Stimulated activated CD8-positive, alpha-beta memory T cell treated with anti-CD3 and anti-CD28 coated beads, Interleukin-2, amount 100 ng/mL, for 1 hour (primary cell): ENCODE measurements around the gene RFK.
"Not testable (repeated sequence)": the region's sequence is repeated elsewhere in the genome, so short reads cannot be mapped to it uniquely, and the experiment has no call there.

Experiments used
- DNase-seq, 2 donors: peaks; one replicate each; pipeline ENCODE4 v3.0.0-alpha.2; 2020; ENCODE audit warnings: low read depth in 2 of 2

The RFK gene

GRCh38 chr9:76370396-76371023 is 23.7 kb downstream of the RFK start:
- DNase-seq = no peak

GRCh38 chr9:76369583-76369982 is 24.6 kb downstream of the RFK start:
- DNase-seq = no peak

- DNase-seq = no peak
Observed at GRCh38 chr9:76366275-76366674, 28.0 kb downstream of the RFK start.

- DNase-seq = no peak
Observed at GRCh38 chr9:76365028-76365427, 29.2 kb downstream of the RFK start.

- DNase-seq = no peak
Observed at GRCh38 chr9:76363032-76363395, 31.2 kb downstream of the RFK start.

- not testable (repeated sequence) for DNase-seq
Observed at GRCh38 chr9:76362332-76363031, 31.7 kb downstream of the RFK start.

GRCh38 chr9:76359766-76360165 is 34.5 kb downstream of the RFK start:
- DNase-seq = no peak

GRCh38 chr9:76359365-76359764 is 34.9 kb downstream of the RFK start:
- DNase-seq = no peak

- DNase-seq = no peak
Observed at GRCh38 chr9:76358628-76359280, 35.5 kb downstream of the RFK start.

GRCh38 chr9:76357555-76357954 is 36.7 kb downstream of the RFK start:
- no peak for DNase-seq

- DNase-seq = no peak
Observed at GRCh38 chr9:76355886-76356285, 38.3 kb downstream of the RFK start.

- no peak for DNase-seq
Observed at GRCh38 chr9:76354221-76354620, 40.0 kb downstream of the RFK start.

GRCh38 chr9:76353280-76353679 is 40.9 kb downstream of the RFK start:
- DNase-seq = no peak

- no peak for DNase-seq
Observed at GRCh38 chr9:76352026-76352620, 42.1 kb downstream of the RFK start.

- no peak for DNase-seq
Observed at GRCh38 chr9:76351006-76351405, 43.2 kb downstream of the RFK start.

- no peak for DNase-seq
Observed at GRCh38 chr9:76349865-76350264, 44.4 kb downstream of the RFK start.

- DNase-seq = no peak
Observed at GRCh38 chr9:76342858-76343257, 51.4 kb downstream of the RFK start.

GRCh38 chr9:76342201-76342600 is 52.0 kb downstream of the RFK start:
- no peak for DNase-seq

- DNase-seq = no peak
Observed at GRCh38 chr9:76341616-76342015, 52.6 kb downstream of the RFK start.

GRCh38 chr9:76338418-76338817 is 55.8 kb downstream of the RFK start:
- no peak for DNase-seq

GRCh38 chr9:76336027-76336426 is 58.2 kb downstream of the RFK start:
- DNase-seq = no peak
